HEK293T (cell line): Measurements from ENCODE around the gene PDE6B.

Experiments
- CTCF ChIA-PET: fragments of 350-600 bp; formaldehyde crosslinking; extraction: SDS; loops from one replicate; lab custom pipeline; 2021; ENCODE audit warnings: antibody characterized with exemption, inconsistent platforms; lab: Yijun Ruan, JAX
- POLR2A ChIA-PET: fragments of 350-600 bp; formaldehyde crosslinking; extraction: SDS; loops from one replicate; lab custom pipeline; 2020; ENCODE audit warnings: antibody characterized with exemption, inconsistent platforms; lab: Yijun Ruan, JAX
- DNase-seq: peaks from one replicate; pipeline ENCODE4 v3.0.0; 2012; ENCODE audit warnings: mixed read lengths; ENCODE audit errors: extremely low spot score
- ARNT ChIP-seq: fragments of 450-650 bp; IDR thresholded peaks from 2 replicates; pipeline ENCODE4 v1.6.1; 2017; ENCODE audit warnings: mild to moderate bottlenecking
- BHLHE40 ChIP-seq: fragments of 450-650 bp; IDR thresholded peaks from 2 replicates; pipeline ENCODE4 v1.6.1; 2016; ENCODE audit warnings: mild to moderate bottlenecking, moderate library complexity, borderline replicate concordance
- CTBP1 ChIP-seq: fragments of 450-650 bp; IDR thresholded peaks from 2 replicates; pipeline ENCODE4 v1.6.1; 2016; ENCODE audit warnings: borderline replicate concordance
- ELF4 ChIP-seq: fragments of 450-650 bp; IDR thresholded peaks from 2 replicates; pipeline ENCODE4 v1.6.1; 2017; ENCODE audit warnings: antibody characterized with exemption
- FOXA1 ChIP-seq: fragments of 450-650 bp; IDR thresholded peaks from 2 replicates; pipeline ENCODE4 v1.6.1; 2016; ENCODE audit warnings: mild to moderate bottlenecking
- FOXK2 ChIP-seq: fragments of 450-650 bp; IDR thresholded peaks from 2 replicates; pipeline ENCODE4 v1.6.1; 2016; ENCODE audit warnings: mild to moderate bottlenecking
- FOXM1 ChIP-seq: fragments of 450-650 bp; IDR thresholded peaks from 2 replicates; pipeline ENCODE4 v1.6.1; 2017; ENCODE audit warnings: mild to moderate bottlenecking, borderline replicate concordance
- HDGF ChIP-seq: fragments of 450-650 bp; IDR thresholded peaks from 2 replicates; pipeline ENCODE4 v1.6.1; 2017; ENCODE audit warnings: antibody characterized with exemption, borderline replicate concordance
- L3MBTL2 ChIP-seq: fragments of 450-650 bp; conservative IDR thresholded peaks from 2 replicates; pipeline ENCODE4 v1.6.1; 2016; ENCODE audit warnings: mild to moderate bottlenecking
- LEF1 ChIP-seq: fragments of 450-650 bp; IDR thresholded peaks from 2 replicates; pipeline ENCODE4 v1.6.1; 2017; ENCODE audit warnings: mild to moderate bottlenecking, borderline replicate concordance
- NFRKB ChIP-seq: fragments of 450-650 bp; IDR thresholded peaks from 2 replicates; pipeline ENCODE4 v1.6.1; 2016; ENCODE audit warnings: mild to moderate bottlenecking, moderate library complexity
- PKNOX1 ChIP-seq: fragments of 450-650 bp; IDR thresholded peaks from 2 replicates; pipeline ENCODE4 v1.6.1; 2016
- SP1 ChIP-seq: fragments of 450-650 bp; IDR thresholded peaks from 2 replicates; pipeline ENCODE4 v1.6.1; 2017
- SUZ12 ChIP-seq: fragments of 450-650 bp; IDR thresholded peaks from 2 replicates; pipeline ENCODE4 v1.6.1; 2016; ENCODE audit warnings: mild to moderate bottlenecking
- TARDBP ChIP-seq: fragments of 450-650 bp; IDR thresholded peaks from 2 replicates; pipeline ENCODE4 v1.6.1; 2016
- ZNF384 ChIP-seq: fragments of 450-650 bp; IDR thresholded peaks from 2 replicates; pipeline ENCODE4 v1.6.1; 2016

The PDE6B gene

GRCh38 chr4:710116-710515 lies 84.7 kb downstream of the PDE6B start:
- TF ChIP-seq CTBP1 (no peak), ELF4 (no peak), PKNOX1 (no peak), ARNT (no peak), NFRKB (no peak), FOXA1 (no peak), HDGF (no peak), ZNF384 (no peak), FOXM1 (no peak), L3MBTL2 (no peak), SUZ12 (no peak), TARDBP (no peak), BHLHE40 (no peak), LEF1 (no peak), SP1 (no peak), FOXK2 (no peak)
- CTCF ChIA-PET = interaction anchor here (0.9 kb wide), 1 partner anchor 26 kb away, joined by 3 read pairs; no protein-coding TSS in a partner anchor
- DNase-seq = no peak
- POLR2A ChIA-PET = no interaction called here

- TF ChIP-seq FOXM1 (no peak), ARNT (no peak), LEF1 (no peak)
- ChIA-PET CTCF (no interaction called here), POLR2A (no interaction called here)
- no peak for DNase-seq
Measured at GRCh38 chr4:710916-711315, 85.5 kb downstream of the PDE6B start.

- no peak for DNase-seq
- TF ChIP-seq ARNT (no peak), FOXM1 (no peak), L3MBTL2 (no peak), SP1 (no peak), ZNF384 (no peak), BHLHE40 (no peak), HDGF (no peak), PKNOX1 (no peak), FOXA1 (no peak), SUZ12 (no peak), CTBP1 (no peak)
- ChIA-PET CTCF (no interaction called here), POLR2A (no interaction called here)
Measured at GRCh38 chr4:712093-712492, 86.7 kb downstream of the PDE6B start.

GRCh38 chr4:712916-713632 lies 87.7 kb downstream of the PDE6B start:
- ChIA-PET CTCF (no interaction called here), POLR2A (no interaction called here)
- DNase-seq = no peak
- TF ChIP-seq FOXA1 (no peak), ZNF384 (no peak), SUZ12 (no peak), LEF1 (no peak)

GRCh38 chr4:714087-714486 lies 88.7 kb downstream of the PDE6B start:
- TF ChIP-seq SUZ12 = no peak
- no peak for TF ChIP-seq LEF1
- no peak for TF ChIP-seq ARNT
- no peak for TF ChIP-seq FOXM1
- CTCF ChIA-PET = no interaction called here
- POLR2A ChIA-PET = no interaction called here
- DNase-seq = no peak

- no peak for DNase-seq
- ChIA-PET CTCF (no interaction called here), POLR2A (no interaction called here)
- TF ChIP-seq LEF1 (no peak), ARNT (no peak), SUZ12 (no peak), FOXK2 (no peak), HDGF (no peak), TARDBP (no peak), PKNOX1 (no peak), L3MBTL2 (no peak), ZNF384 (no peak), NFRKB (no peak), CTBP1 (no peak), ELF4 (no peak), FOXA1 (no peak), FOXM1 (no peak), BHLHE40 (no peak), SP1 (no peak)
Measured at GRCh38 chr4:717601-718320, 92.4 kb downstream of the PDE6B start.
